ENCODE results near the gene DYNC2LI1.

- TF ChIP-seq CTCF (IDR thresholded peaks at IDR 0.05): no peak
- no peak for TF ChIP-seq EZH2phosphoT487 (IDR thresholded peaks at IDR 0.05)
These were observed 36.6 kb upstream of the DYNC2LI1 start for GRCh38 chr2:43737097-43737854.

Measured in neural progenitor cell (in vitro differentiated cells).